GM21526 (cell line): Measurements from ENCODE around the gene CLCN1.

ENCODE experiments used
- ATAC-seq: cut with Tn5 transposase; IDR thresholded peaks from one replicate; pipeline ENCODE4 v1.9.1; 2021; ENCODE audit warnings: moderate library complexity; ENCODE audit not compliant: unreplicated experiment, low FRiP score

The CLCN1 gene

GRCh38 chr7:143394777-143395176 is 78.9 kb downstream of the CLCN1 start:
- ATAC-seq = no peak

GRCh38 chr7:143395187-143396149 is 79.6 kb downstream of the CLCN1 start:
- no peak for ATAC-seq

DNA sequence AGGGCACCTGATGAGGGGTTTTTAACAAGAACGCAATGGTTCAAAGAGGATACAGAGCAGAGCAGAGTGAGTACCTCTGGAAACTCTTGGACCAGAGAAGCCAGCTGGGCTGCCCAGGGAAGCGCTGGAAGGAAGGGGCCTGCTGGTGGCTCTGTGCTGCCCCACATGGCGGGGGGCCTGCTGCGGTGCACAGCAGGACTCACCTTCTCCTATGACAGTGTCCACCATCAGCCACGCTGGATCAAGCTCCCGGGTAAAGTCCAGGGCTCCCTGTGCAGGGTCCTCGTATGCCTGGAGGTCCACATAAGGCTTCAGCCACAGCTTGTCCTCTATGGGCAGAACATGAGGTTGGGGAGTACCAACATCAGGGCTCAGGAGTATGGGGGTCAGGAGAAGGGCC is 80.3 kb downstream of the CLCN1 start:
- no peak for ATAC-seq

- no peak for ATAC-seq
These were observed 81.0 kb downstream of the CLCN1 start for GRCh38 chr7:143396625-143397556.

DNA sequence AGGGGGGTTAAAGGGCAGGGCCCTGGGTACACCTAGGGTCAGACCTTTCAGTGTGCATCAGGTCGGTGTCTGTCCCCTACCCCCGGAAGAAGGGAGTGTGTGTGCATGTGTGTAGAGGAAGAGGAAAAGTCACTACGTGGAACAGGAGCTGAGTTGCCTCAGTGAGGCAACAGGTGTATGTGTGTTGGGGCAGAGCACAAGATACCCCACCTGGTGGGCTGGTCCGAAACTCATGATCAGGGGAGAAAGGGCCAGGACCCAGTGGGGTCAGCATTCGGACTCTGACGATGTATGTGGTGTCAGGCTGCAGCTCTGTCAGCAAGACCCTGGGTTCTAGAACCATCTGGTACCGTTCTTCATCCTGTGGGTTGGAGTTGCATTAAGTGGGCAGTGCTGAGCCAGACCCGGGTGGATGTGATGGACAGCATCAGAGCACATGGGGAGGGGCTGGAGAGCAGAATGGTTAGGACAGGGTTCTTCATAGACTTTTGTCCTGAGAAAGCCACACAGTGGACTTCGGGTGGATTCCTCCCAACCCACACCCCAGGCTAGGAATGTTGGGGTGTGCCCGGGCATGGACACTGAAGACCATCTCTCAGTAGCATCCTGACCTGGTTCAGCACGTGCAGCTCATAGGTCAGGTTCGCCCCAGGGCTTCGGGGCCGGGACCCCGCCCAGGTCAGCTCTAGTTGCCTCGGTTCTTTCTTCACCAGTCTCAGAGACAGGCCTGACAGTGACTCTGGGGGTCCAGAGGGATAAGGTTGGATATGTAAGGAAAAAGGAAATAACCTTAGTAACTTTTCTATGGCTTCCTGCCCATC is 82.0 kb downstream of the CLCN1 start:
- ATAC-seq = no peak

DNA sequence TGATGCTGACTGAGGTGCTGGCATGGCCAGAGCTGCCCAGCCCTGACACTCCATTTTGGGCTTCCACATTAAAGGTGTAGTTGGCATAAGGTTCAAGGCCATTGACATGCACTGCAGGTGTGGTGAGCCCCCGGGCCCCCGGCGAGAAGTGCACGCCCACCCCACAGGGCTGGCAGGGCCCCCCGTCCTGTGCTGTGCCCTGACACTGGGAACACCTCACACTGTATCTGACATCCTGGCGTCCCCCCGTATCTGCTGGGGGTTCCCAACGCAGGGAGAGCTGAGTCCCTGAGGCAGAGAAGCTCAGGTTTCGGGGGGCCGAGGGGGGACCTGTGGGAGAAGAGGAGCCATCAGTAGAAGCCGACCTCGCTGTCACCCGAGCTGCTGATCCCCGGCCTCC is 82.7 kb downstream of the CLCN1 start:
- no peak for ATAC-seq

GRCh38 chr7:143399151-143399550 is 83.2 kb downstream of the CLCN1 start:
- ATAC-seq = no peak

GRCh38 chr7:143399642-143400041 is 83.7 kb downstream of the CLCN1 start:
- ATAC-seq = no peak

DNA sequence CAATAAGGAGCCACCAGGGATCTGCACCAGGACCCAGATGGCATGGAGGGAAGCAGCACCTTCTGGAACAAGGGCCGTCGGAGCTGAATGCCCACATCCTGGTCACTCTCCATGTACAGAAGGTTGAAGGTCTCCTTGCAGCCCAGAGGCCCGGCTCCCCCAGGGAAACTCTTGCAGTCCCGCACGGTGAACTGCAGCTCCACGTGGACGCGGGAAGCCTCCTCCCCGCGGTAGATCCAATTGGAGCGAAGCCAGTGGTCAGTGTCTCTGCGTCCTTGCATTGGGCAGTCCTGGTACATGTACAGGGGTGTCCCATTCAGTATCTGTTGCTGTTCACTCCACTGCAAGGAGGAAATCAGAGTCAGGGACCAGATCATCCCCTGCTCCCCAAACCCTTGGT is 85.4 kb downstream of the CLCN1 start:
- no peak for ATAC-seq
